Keratinocyte (primary cell): Measurements from ENCODE around the gene EBF4. TPM values are rescaled to one million over a fixed set of nuclear protein-coding genes. Genes with fewer than 3 reads are reported as not detected.

ENCODE experiments used
- DNase-seq: peaks from one replicate; pipeline ENCODE4 v3.0.0-alpha.2; 2011; ENCODE audit warnings: low read depth, missing footprints, low spot score
- FAIRE-seq: peaks from 2 replicates; lab custom pipeline; 2011; peaks lifted over from hg19 to GRCh38; lab: Jason Lieb, UNC
- H2AFZ ChIP-seq: 2 replicates; pipeline ENCODE4 v1.6.0; 2012; ENCODE audit warnings: low read length, control low read depth, inconsistent platforms; ENCODE audit not compliant: control insufficient read depth
- H3K27ac ChIP-seq: 2 replicates; pipeline ENCODE4 v1.5.1; 2011; ENCODE audit warnings: low read length; ENCODE audit not compliant: control insufficient read depth, insufficient read depth
- H3K27me3 ChIP-seq: 3 replicates; pipeline ENCODE4 v1.6.0; 2011; ENCODE audit warnings: low read length; ENCODE audit not compliant: control insufficient read depth, insufficient read depth; ENCODE audit errors: extremely low read depth
- H3K36me3 ChIP-seq, 2 experiments: 2 replicates in 1 of 2; 3 replicates in 1 of 2; pipeline ENCODE4 v1.5.1; 2011; ENCODE audit warnings: low read length in 2 of 2, mild to moderate bottlenecking in 1 of 2; ENCODE audit not compliant: control insufficient read depth in 2 of 2, insufficient read depth in 2 of 2; ENCODE audit errors: extremely low read depth in 1 of 2
- H3K4me1 ChIP-seq: 3 replicates; pipeline ENCODE4 v1.5.1; 2011; ENCODE audit warnings: low read length; ENCODE audit not compliant: control insufficient read depth, insufficient read depth; ENCODE audit errors: extremely low read depth
- H3K4me2 ChIP-seq: 3 replicates; pipeline ENCODE4 v1.6.0; 2011; ENCODE audit warnings: low read depth, low read length; ENCODE audit not compliant: control insufficient read depth, insufficient read depth; ENCODE audit errors: extremely low read depth
- H3K4me3 ChIP-seq, 3 experiments: fragments of 200-600 bp in 1 of 3; sonication (generic) in 1 of 3; 2 replicates in 2 of 3; 3 replicates in 1 of 3; pipeline ENCODE4 v1.5.1; 2011 to 2016; ENCODE audit warnings: low read length in 3 of 3, mild to moderate bottlenecking in 3 of 3, control low read depth in 2 of 3, inconsistent platforms in 1 of 3, low read depth in 1 of 3, mixed read lengths in 1 of 3, mixed run types in 1 of 3, moderate library complexity in 1 of 3; ENCODE audit not compliant: control insufficient read depth in 2 of 3, insufficient read depth in 2 of 3; ENCODE audit errors: extremely low read depth in 1 of 3
- H3K79me2 ChIP-seq: 2 replicates; pipeline ENCODE4 v1.6.0; 2012; ENCODE audit warnings: low read length; ENCODE audit not compliant: control insufficient read depth, insufficient read depth
- H3K9ac ChIP-seq: 3 replicates; pipeline ENCODE4 v1.6.0; 2011; ENCODE audit warnings: low read length; ENCODE audit not compliant: control insufficient read depth, insufficient read depth; ENCODE audit errors: extremely low read depth
- H3K9me1 ChIP-seq: 3 replicates; pipeline ENCODE4 v1.6.0; 2011; ENCODE audit warnings: low read length; ENCODE audit not compliant: control insufficient read depth, insufficient read depth; ENCODE audit errors: extremely low read depth
- H3K9me3 ChIP-seq: 2 replicates; pipeline ENCODE4 v1.5.1; 2012; ENCODE audit warnings: low read depth, low read length; ENCODE audit not compliant: control insufficient read depth
- H4K20me1 ChIP-seq: 3 replicates; pipeline ENCODE4 v1.6.0; 2011; ENCODE audit warnings: low read length; ENCODE audit not compliant: control insufficient read depth, insufficient read depth; ENCODE audit errors: extremely low read depth
- CTCF ChIP-seq, 3 experiments: IDR thresholded peaks in 1 of 3; conservative IDR thresholded peaks in 1 of 3; optimal IDR thresholded peaks in 1 of 3; 2 replicates in 2 of 3; 3 replicates in 1 of 3; pipeline versions ENCODE3 to v1.5.1; 2011; ENCODE audit warnings: low read length in 3 of 3, mild to moderate bottlenecking in 3 of 3, moderate library complexity in 2 of 3, control low read depth in 1 of 3, inconsistent platforms in 1 of 3; ENCODE audit not compliant: insufficient read depth in 2 of 3; ENCODE audit errors: extremely low read depth in 1 of 3
- EZH2 ChIP-seq: IDR thresholded peaks from one replicate; pipeline ENCODE4 v1.6.1; 2012; ENCODE audit warnings: inconsistent platforms, mild to moderate bottlenecking, low read length, moderate library complexity
- dilution Hi-C: fragments of 300-500 bp; cut with MboI; formaldehyde crosslinking; loops from one replicate; pipeline ENCODE4 v1.7.0; 2020; ENCODE audit warnings: low sequenced_read_pairs; ENCODE audit not compliant: extremely low pct_ligation_motif_present
- polyA plus RNA-seq, 5 experiments: library from polyadenylated mRNA; depleted of rRNA in 3 of 5; stranded (reverse) in 3 of 5; stranded (forward) in 1 of 5; unstranded in 1 of 5; fragments of >200 nt; gene quantifications; 1 replicate in 1 of 5; 2 replicates in 3 of 5; 3 replicates in 1 of 5; pipeline versions ENCODE4 v1.2.1 to v1.2.3, GENCODE V29; 2011 to 2012; ENCODE audit warnings: missing spikeins in 2 of 5, low read depth in 1 of 5, low replicate concordance in 1 of 5

The EBF4 gene
- polyA plus RNA-seq, 1 donor (not counting 4 experiments of a cell fraction or from before 2014, with no cell fraction given) = not detected

- no peaks in the 10 kb centered on the region for H3K4me1 ChIP-seq
- H3K9me1 ChIP-seq = no peaks in the 10 kb centered on the region
- no peak overlapping the region for H3K4me3 ChIP-seq
- H3K9ac ChIP-seq = no peak overlapping the region
- no peak overlapping the region for H3K4me2 ChIP-seq
- H3K79me2 ChIP-seq = no peaks in the 10 kb centered on the region
- peaks cover 20% of the 10 kb centered on the region for H3K27me3 ChIP-seq
- no peaks in the 10 kb centered on the region for H3K9me3 ChIP-seq
- no peaks in the 10 kb centered on the region for H3K36me3 ChIP-seq
- no peak for TF ChIP-seq CTCF (optimal IDR thresholded peaks at IDR 0.05 in 1 of 3, IDR thresholded peaks at IDR 0.05 in 1 of 3, conservative IDR thresholded peaks at IDR 0.05 in 1 of 3; ENCODE audit: extremely low read depth in 1 of 3, insufficient read depth in 2 of 3, low read length in 3 of 3)
- TF ChIP-seq EZH2 = no peak
- H2AFZ ChIP-seq = no peak overlapping the region
- no peak for FAIRE-seq
- H3K27ac ChIP-seq = no peak overlapping the region
- no peak for DNase-seq
- H4K20me1 ChIP-seq = no peaks in the 10 kb centered on the region
- dilution Hi-C loops = no loop called here
Observed at GRCh38 chr20:2741463-2741862, 48.9 kb downstream of the EBF4 start.

GRCh38 chr20:2741881-2742280, 49.3 kb downstream of the EBF4 start:
- Histone ChIP-seq H3K4me3 (no peak overlapping the region), H3K4me1 (no peaks in the 10 kb centered on the region), H3K27me3 (peaks cover 20% of the 10 kb centered on the region), H3K79me2 (no peaks in the 10 kb centered on the region), H3K9me3 (no peaks in the 10 kb centered on the region), H3K36me3 (no peaks in the 10 kb centered on the region), H2AFZ (no peak overlapping the region), H3K9me1 (no peaks in the 10 kb centered on the region), H3K27ac (no peak overlapping the region), H3K4me2 (no peak overlapping the region), H3K9ac (no peak overlapping the region), H4K20me1 (no peaks in the 10 kb centered on the region)
- dilution Hi-C loops = no loop called here
- TF ChIP-seq CTCF (optimal IDR thresholded peaks at IDR 0.05 in 1 of 3, IDR thresholded peaks at IDR 0.05 in 1 of 3, conservative IDR thresholded peaks at IDR 0.05 in 1 of 3; ENCODE audit: extremely low read depth in 1 of 3, insufficient read depth in 2 of 3, low read length in 3 of 3) (no peak), EZH2 (no peak)
- no peak for DNase-seq
- FAIRE-seq = no peak
